ENCODE results near the gene STX5.

STX5 gene

DNA sequence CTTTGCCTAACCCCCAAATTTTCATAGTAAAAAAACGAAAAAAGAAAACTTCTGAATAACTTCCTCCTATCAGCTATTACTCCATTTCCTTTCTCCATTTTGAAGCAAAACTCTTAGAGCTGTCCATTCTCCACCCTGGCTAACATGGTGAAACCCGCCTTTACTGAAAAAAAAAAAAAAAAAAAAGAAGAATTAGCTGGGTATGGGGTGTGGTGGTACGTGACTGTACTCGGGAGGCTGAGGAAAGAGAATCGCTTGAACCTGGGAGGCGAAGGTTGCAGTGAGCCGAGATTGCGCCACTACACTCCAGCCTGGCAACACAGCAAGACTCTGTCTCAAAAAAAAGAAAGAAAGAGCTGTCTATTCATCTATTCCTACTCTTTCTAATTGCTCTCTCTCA, 15.3 kb downstream of the STX5 start:
- no peak overlapping the region for H3K27ac ChIP-seq (ENCODE audit: low read depth, low read length)
- H3K27me3 ChIP-seq (ENCODE audit: control insufficient read depth, insufficient read depth, low read length): no peaks in the 10 kb centered on the region
- H3K4me1 ChIP-seq (ENCODE audit: control insufficient read depth, insufficient read depth, low read length): no peaks in the 10 kb centered on the region
- H3K9ac ChIP-seq (ENCODE audit: low read depth, low read length): no peak overlapping the region
- H3K4me3 ChIP-seq (ENCODE audit: low read depth, low read length): no peak overlapping the region
- H3K9me3 ChIP-seq (ENCODE audit: control insufficient read depth, insufficient read depth, low read length): no peaks in the 10 kb centered on the region
- H3K36me3 ChIP-seq (ENCODE audit: control insufficient read depth, insufficient read depth, low read length): peaks cover 29% of the 10 kb centered on the region

DNA sequence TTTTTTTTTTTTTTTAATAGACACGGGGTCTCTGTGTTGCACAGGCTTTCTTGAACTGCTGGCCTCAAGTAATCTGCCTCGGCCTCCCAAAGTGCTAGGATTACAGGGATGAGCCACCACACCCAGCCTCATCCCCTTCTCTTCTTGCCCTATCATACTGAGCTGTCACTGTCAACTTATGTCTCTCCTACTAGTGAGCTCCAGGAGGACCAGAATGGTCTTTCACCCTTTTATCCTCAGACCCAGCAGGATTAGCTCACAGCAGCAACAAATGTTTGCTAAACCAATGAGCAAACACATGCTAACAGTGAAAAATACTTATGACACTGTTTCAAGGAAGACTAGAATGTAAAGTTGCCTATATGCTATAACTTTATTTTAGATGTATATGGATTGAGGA, 20.2 kb downstream of the STX5 start:
- Histone ChIP-seq H3K36me3 (ENCODE audit: control insufficient read depth, insufficient read depth, low read length) (peaks cover 6% of the 10 kb centered on the region), H3K9me3 (ENCODE audit: control insufficient read depth, insufficient read depth, low read length) (no peaks in the 10 kb centered on the region), H3K27ac (ENCODE audit: low read depth, low read length) (no peak overlapping the region), H3K27me3 (ENCODE audit: control insufficient read depth, insufficient read depth, low read length) (no peaks in the 10 kb centered on the region), H3K9ac (ENCODE audit: low read depth, low read length) (no peak overlapping the region), H3K4me1 (ENCODE audit: control insufficient read depth, insufficient read depth, low read length) (no peaks in the 10 kb centered on the region), H3K4me3 (ENCODE audit: low read depth, low read length) (no peak overlapping the region)

- Histone ChIP-seq H3K9ac (ENCODE audit: low read depth, low read length) (no peak overlapping the region), H3K36me3 (ENCODE audit: control insufficient read depth, insufficient read depth, low read length) (peaks cover 1% of the 10 kb centered on the region), H3K9me3 (ENCODE audit: control insufficient read depth, insufficient read depth, low read length) (no peaks in the 10 kb centered on the region), H3K4me3 (ENCODE audit: low read depth, low read length) (no peak overlapping the region), H3K27me3 (ENCODE audit: control insufficient read depth, insufficient read depth, low read length) (no peaks in the 10 kb centered on the region), H3K27ac (ENCODE audit: low read depth, low read length) (no peak overlapping the region), H3K4me1 (ENCODE audit: control insufficient read depth, insufficient read depth, low read length) (no peaks in the 10 kb centered on the region)
Measured at GRCh38 chr11:62810748-62811147, 21.1 kb downstream of the STX5 start.

GRCh38 chr11:62806611-62807121, 25.2 kb downstream of the STX5 start:
- no peak overlapping the region for H3K9ac ChIP-seq (ENCODE audit: low read depth, low read length)
- H3K27ac ChIP-seq (ENCODE audit: low read depth, low read length): peak overlapping the region; percentile 85
- no peaks in the 10 kb centered on the region for H3K27me3 ChIP-seq (ENCODE audit: control insufficient read depth, insufficient read depth, low read length)
- no peaks in the 10 kb centered on the region for H3K9me3 ChIP-seq (ENCODE audit: control insufficient read depth, insufficient read depth, low read length)
- 0 out of 2 replicates have a peak, but pooled peaks cover 6% of the 10 kb centered on the region for H3K4me1 ChIP-seq (ENCODE audit: control insufficient read depth, insufficient read depth, low read length)
- no peak overlapping the region for H3K4me3 ChIP-seq (ENCODE audit: low read depth, low read length)
- peaks cover 18% of the 10 kb centered on the region for H3K36me3 ChIP-seq (ENCODE audit: control insufficient read depth, insufficient read depth, low read length)

GRCh38 chr11:62805961-62806441, 25.9 kb downstream of the STX5 start:
- Histone ChIP-seq H3K27me3 (ENCODE audit: control insufficient read depth, insufficient read depth, low read length) (no peaks in the 10 kb centered on the region), H3K36me3 (ENCODE audit: control insufficient read depth, insufficient read depth, low read length) (peaks cover 25% of the 10 kb centered on the region), H3K27ac (ENCODE audit: low read depth, low read length) (peak overlapping the region; percentile 85), H3K9ac (ENCODE audit: low read depth, low read length) (peak overlapping the region; percentile 50), H3K4me3 (ENCODE audit: low read depth, low read length) (peak overlapping the region; percentile 87), H3K9me3 (ENCODE audit: control insufficient read depth, insufficient read depth, low read length) (no peaks in the 10 kb centered on the region), H3K4me1 (ENCODE audit: control insufficient read depth, insufficient read depth, low read length) (0 out of 2 replicates have a peak, but pooled peaks cover 6% of the 10 kb centered on the region)

- Histone ChIP-seq H3K9me3 (ENCODE audit: control insufficient read depth, insufficient read depth, low read length) (no peaks in the 10 kb centered on the region), H3K27me3 (ENCODE audit: control insufficient read depth, insufficient read depth, low read length) (no peaks in the 10 kb centered on the region), H3K36me3 (ENCODE audit: control insufficient read depth, insufficient read depth, low read length) (peaks cover 32% of the 10 kb centered on the region), H3K9ac (ENCODE audit: low read depth, low read length) (peak within 1 kb of the TSS; percentile 50), H3K27ac (ENCODE audit: low read depth, low read length) (peak within 1 kb of the TSS; percentile 85), H3K4me1 (ENCODE audit: control insufficient read depth, insufficient read depth, low read length) (0 out of 2 replicates have a peak, but pooled peaks cover 6% of the 10 kb centered on the region), H3K4me3 (ENCODE audit: low read depth, low read length) (peak within 1 kb of the TSS; percentile 87)
Measured at GRCh38 chr11:62805076-62805892, 26.6 kb downstream of the STX5 start, which contains the start of gene NXF1. NXF1 (minus strand) TSS chr11:62805440; CDS start chr11:62805356, 84 bp downstream.

GRCh38 chr11:62804310-62805075, 27.4 kb downstream of the STX5 start:
- Histone ChIP-seq H3K9ac (ENCODE audit: low read depth, low read length) (peak overlapping the region; percentile 50; the same call in 1 of the 2 replicates), H3K36me3 (ENCODE audit: control insufficient read depth, insufficient read depth, low read length) (peaks cover 40% of the 10 kb centered on the region), H3K9me3 (ENCODE audit: control insufficient read depth, insufficient read depth, low read length) (no peaks in the 10 kb centered on the region), H3K27ac (ENCODE audit: low read depth, low read length) (peak overlapping the region; percentile 83), H3K4me3 (ENCODE audit: low read depth, low read length) (peak overlapping the region; percentile 87), H3K27me3 (ENCODE audit: control insufficient read depth, insufficient read depth, low read length) (no peaks in the 10 kb centered on the region), H3K4me1 (ENCODE audit: control insufficient read depth, insufficient read depth, low read length) (0 out of 2 replicates have a peak, but pooled peaks cover 6% of the 10 kb centered on the region)

- no peaks in the 10 kb centered on the region for H3K27me3 ChIP-seq (ENCODE audit: control insufficient read depth, insufficient read depth, low read length)
- H3K27ac ChIP-seq (ENCODE audit: low read depth, low read length): no peak overlapping the region
- H3K4me3 ChIP-seq (ENCODE audit: low read depth, low read length): no peak overlapping the region
- 0 out of 2 replicates have a peak, but pooled peaks cover 6% of the 10 kb centered on the region for H3K4me1 ChIP-seq (ENCODE audit: control insufficient read depth, insufficient read depth, low read length)
- peaks cover 72% of the 10 kb centered on the region for H3K36me3 ChIP-seq (ENCODE audit: control insufficient read depth, insufficient read depth, low read length)
- H3K9me3 ChIP-seq (ENCODE audit: control insufficient read depth, insufficient read depth, low read length): no peaks in the 10 kb centered on the region
- no peak overlapping the region for H3K9ac ChIP-seq (ENCODE audit: low read depth, low read length)
Measured at GRCh38 chr11:62801071-62801470, 30.8 kb downstream of the STX5 start.

DNA sequence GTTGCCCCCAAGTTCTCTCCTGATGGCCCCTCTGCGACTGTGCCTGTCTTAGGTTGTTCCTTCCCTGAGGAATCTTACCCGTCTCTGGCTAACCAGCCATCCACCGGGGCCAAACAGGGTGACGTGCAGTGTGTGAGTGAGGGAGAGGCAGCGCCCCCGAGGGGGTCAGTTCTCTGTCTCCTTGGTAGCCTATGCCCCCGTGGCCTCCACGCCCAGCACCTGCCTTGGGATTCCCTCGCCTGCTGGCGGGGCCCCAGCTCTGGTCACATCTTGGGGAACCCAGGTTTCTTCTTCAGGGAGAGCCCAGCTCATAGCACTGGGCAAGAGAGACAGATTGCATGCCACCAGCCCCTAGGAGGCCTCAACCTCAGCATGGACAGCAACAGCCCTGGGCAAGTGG, 32.4 kb downstream of the STX5 start:
- Histone ChIP-seq H3K27ac (ENCODE audit: low read depth, low read length) (no peak overlapping the region), H3K9ac (ENCODE audit: low read depth, low read length) (no peak overlapping the region), H3K4me1 (ENCODE audit: control insufficient read depth, insufficient read depth, low read length) (0 out of 2 replicates have a peak, but pooled peaks cover 6% of the 10 kb centered on the region), H3K9me3 (ENCODE audit: control insufficient read depth, insufficient read depth, low read length) (no peaks in the 10 kb centered on the region), H3K36me3 (ENCODE audit: control insufficient read depth, insufficient read depth, low read length) (peaks cover 87% of the 10 kb centered on the region), H3K27me3 (ENCODE audit: control insufficient read depth, insufficient read depth, low read length) (no peaks in the 10 kb centered on the region), H3K4me3 (ENCODE audit: low read depth, low read length) (no peak overlapping the region)

GRCh38 chr11:62796281-62796680, 35.6 kb downstream of the STX5 start:
- H3K4me3 ChIP-seq (ENCODE audit: low read depth, low read length): no peak overlapping the region
- H3K36me3 ChIP-seq (ENCODE audit: control insufficient read depth, insufficient read depth, low read length): peaks cover 86% of the 10 kb centered on the region
- H3K9me3 ChIP-seq (ENCODE audit: control insufficient read depth, insufficient read depth, low read length): no peaks in the 10 kb centered on the region
- no peaks in the 10 kb centered on the region for H3K27me3 ChIP-seq (ENCODE audit: control insufficient read depth, insufficient read depth, low read length)
- no peak overlapping the region for H3K9ac ChIP-seq (ENCODE audit: low read depth, low read length)
- H3K27ac ChIP-seq (ENCODE audit: low read depth, low read length): no peak overlapping the region
- peaks cover 6% of the 10 kb centered on the region; the same call in 1 of the 2 replicates for H3K4me1 ChIP-seq (ENCODE audit: control insufficient read depth, insufficient read depth, low read length)

All from HUES48 (cell line).